Measurements from ENCODE around the gene FNDC3B. TPM values are rescaled to one million over a fixed set of nuclear protein-coding genes. Genes with fewer than 3 reads are reported as not detected.

The FNDC3B gene
- total RNA-seq, 2 experiments from 2014 or later = 11.5 to 12.3 TPM

DNA sequence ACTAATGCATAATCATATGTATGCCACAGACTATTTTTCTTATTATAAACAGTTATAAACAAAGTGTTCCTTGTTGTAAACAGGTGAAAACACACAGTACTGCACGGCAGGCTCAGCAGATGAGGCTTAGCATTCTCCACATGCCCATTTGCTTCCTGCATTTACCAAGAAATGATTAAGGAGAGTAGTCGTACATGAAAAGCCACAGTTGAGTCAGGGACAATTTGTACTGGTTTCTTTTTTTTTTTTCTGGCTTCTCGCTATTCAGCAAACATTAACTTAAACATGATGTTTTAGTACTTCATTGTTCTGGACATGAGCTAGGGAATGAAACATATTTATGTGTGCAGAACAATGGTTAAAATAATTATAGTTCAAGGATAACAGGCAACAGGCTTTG, 345.5 kb downstream of the FNDC3B start:
- Mint-ChIP-seq H3K4me3 (no peak overlapping the region), H3K27me3 (ENCODE audit: low read depth) (no peaks in the 10 kb centered on the region), H3K4me1 (ENCODE audit: low read depth) (no peaks in the 10 kb centered on the region), H3K27ac (no peak overlapping the region), H3K9me3 (ENCODE audit: insufficient read depth) (no peaks in the 10 kb centered on the region), H3K36me3 (ENCODE audit: low read depth) (peaks cover 28% of the 10 kb centered on the region)
- ChIA-PET CTCF (interaction anchor here (1.3 kb wide), 1 partner anchor 288 kb away, joined by 5 read pairs; no protein-coding TSS in a partner anchor), POLR2A (no interaction called here)
- DNase-seq (no peak), ATAC-seq (no peak)

GRCh38 chr3:172387728-172388127, 348.4 kb downstream of the FNDC3B start:
- H3K27ac Mint-ChIP-seq = no peak overlapping the region
- ATAC-seq = no peak
- ChIA-PET POLR2A (no interaction called here), CTCF (no interaction called here)
- H3K36me3 Mint-ChIP-seq (ENCODE audit: low read depth) = peaks cover 7% of the 10 kb centered on the region
- no peak overlapping the region for H3K4me3 Mint-ChIP-seq
- H3K27me3 Mint-ChIP-seq (ENCODE audit: low read depth) = no peaks in the 10 kb centered on the region
- H3K4me1 Mint-ChIP-seq (ENCODE audit: low read depth) = peaks cover 3% of the 10 kb centered on the region
- H3K9me3 Mint-ChIP-seq (ENCODE audit: insufficient read depth) = no peaks in the 10 kb centered on the region
- DNase-seq = no peak

GRCh38 chr3:172388412-172389078, 349.2 kb downstream of the FNDC3B start:
- H3K4me1 Mint-ChIP-seq (ENCODE audit: low read depth) = peaks cover 3% of the 10 kb centered on the region
- CTCF ChIA-PET = no interaction called here

DNA sequence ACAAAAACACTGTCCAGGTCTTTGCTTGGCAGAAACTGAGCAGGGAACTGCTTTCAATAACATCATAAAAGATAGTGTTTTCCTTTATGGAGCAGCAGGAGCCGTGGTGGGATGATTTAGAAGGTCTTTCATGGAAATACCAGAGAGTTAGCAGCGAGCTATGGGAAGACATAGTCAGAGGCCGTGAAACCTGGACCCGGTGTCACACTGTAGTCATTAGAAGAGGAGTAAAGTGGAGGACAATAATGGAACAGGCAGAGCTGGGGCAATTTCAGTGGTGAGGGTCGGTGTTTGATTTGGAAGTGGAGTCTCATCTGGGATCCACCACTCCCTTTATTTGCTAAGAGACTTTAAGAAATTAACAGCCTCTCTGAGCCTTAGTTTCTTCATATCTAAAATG, 351.4 kb downstream of the FNDC3B start:
- Mint-ChIP-seq H3K4me3 (no peak overlapping the region), H3K36me3 (ENCODE audit: low read depth) (peaks cover 5% of the 10 kb centered on the region), H3K9me3 (ENCODE audit: insufficient read depth) (no peaks in the 10 kb centered on the region), H3K27ac (no peak overlapping the region), H3K27me3 (ENCODE audit: low read depth) (no peaks in the 10 kb centered on the region), H3K4me1 (ENCODE audit: low read depth) (peaks cover 3% of the 10 kb centered on the region)
- POLR2A ChIA-PET = no interaction called here
- ATAC-seq (no peak), DNase-seq (no peak)
- CTCF ChIA-PET = interaction anchor here (0.8 kb wide), 1 partner anchor 87 kb away, joined by 3 read pairs; no protein-coding TSS in a partner anchor

More at GRCh38 chr3:172388412-172389078, 349.2 kb downstream of the FNDC3B start:
- POLR2A ChIA-PET = no interaction called here
- DNase-seq = no peak
- no peak overlapping the region for H3K27ac Mint-ChIP-seq
- H3K27me3 Mint-ChIP-seq (ENCODE audit: low read depth) = no peaks in the 10 kb centered on the region
- peaks cover 5% of the 10 kb centered on the region for H3K36me3 Mint-ChIP-seq (ENCODE audit: low read depth)
- H3K4me3 Mint-ChIP-seq = no peak overlapping the region
- ATAC-seq = no peak
- H3K9me3 Mint-ChIP-seq (ENCODE audit: insufficient read depth) = no peaks in the 10 kb centered on the region

- CTCF ChIA-PET = interaction anchor here (0.8 to 0.9 kb wide), 2 partner anchors 23 to 86 kb away, joined by 3 read pairs; no protein-coding TSS in a partner anchor
- POLR2A ChIA-PET = no interaction called here
- H3K9me3 Mint-ChIP-seq (ENCODE audit: insufficient read depth) = no peaks in the 10 kb centered on the region
- H3K27me3 Mint-ChIP-seq (ENCODE audit: low read depth) = no peaks in the 10 kb centered on the region
- peaks cover 5% of the 10 kb centered on the region for H3K36me3 Mint-ChIP-seq (ENCODE audit: low read depth)
- peaks cover 3% of the 10 kb centered on the region for H3K4me1 Mint-ChIP-seq (ENCODE audit: low read depth)
- no peak overlapping the region for H3K4me3 Mint-ChIP-seq
- ATAC-seq = no peak
- no peak for DNase-seq
- peak overlapping the region; percentile 55 for H3K27ac Mint-ChIP-seq
These were observed 352.4 kb downstream of the FNDC3B start for GRCh38 chr3:172391592-172392302.

DNA sequence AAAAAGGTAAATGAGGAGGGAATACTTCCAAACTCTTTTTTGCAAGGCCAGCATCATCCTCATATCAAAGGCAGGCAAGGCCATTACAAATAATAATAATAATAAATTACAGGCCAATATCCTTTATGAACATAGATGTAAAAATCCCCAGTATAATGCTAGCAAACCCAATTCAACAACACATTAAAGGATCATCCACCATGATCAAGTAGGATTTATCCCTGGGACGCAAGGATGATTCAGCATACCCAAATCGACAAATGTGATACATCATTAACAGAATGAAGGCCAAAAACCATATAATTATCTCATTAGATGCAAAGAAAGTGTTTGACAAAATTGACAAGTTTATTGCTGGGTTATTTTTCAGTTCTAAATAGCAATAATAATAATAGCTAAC, 355.3 kb downstream of the FNDC3B start:
- ChIA-PET CTCF (no interaction called here), POLR2A (no interaction called here)
- Mint-ChIP-seq H3K9me3 (ENCODE audit: insufficient read depth) (no peaks in the 10 kb centered on the region), H3K27ac (no peak overlapping the region), H3K27me3 (ENCODE audit: low read depth) (no peaks in the 10 kb centered on the region), H3K4me3 (no peak overlapping the region), H3K36me3 (ENCODE audit: low read depth) (peaks cover 5% of the 10 kb centered on the region), H3K4me1 (ENCODE audit: low read depth) (peaks cover 3% of the 10 kb centered on the region)
- ATAC-seq (no peak), DNase-seq (no peak)

DNA sequence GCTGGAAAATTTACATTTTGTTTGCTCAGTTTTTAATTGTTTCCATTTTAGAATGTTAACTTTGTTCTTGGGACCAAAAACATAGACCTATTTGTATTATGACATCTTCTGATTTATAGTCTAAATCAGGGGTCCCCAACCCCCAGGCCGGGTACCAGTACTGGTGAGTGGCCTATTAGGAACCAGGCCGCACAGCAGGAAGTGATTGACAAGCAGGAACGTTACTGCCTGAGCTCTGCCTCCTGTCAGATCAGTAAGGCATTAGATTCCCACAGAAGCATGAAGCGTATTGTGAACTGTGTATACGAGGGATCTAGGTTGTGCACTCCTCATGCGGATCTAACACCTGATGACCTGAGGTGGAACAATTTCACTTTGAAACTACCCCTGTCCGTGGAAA, 357.0 kb downstream of the FNDC3B start:
- ChIA-PET CTCF (interaction anchor here (1.1 to 1.2 kb wide), 2 partner anchors 43 to 64 kb away, joined by 3 read pairs; no protein-coding TSS in a partner anchor), POLR2A (no interaction called here)
- ATAC-seq = no peak

GRCh38 chr3:172397716-172398405, 358.5 kb downstream of the FNDC3B start:
- DNase-seq (no peak), ATAC-seq (no peak)
- H3K9me3 Mint-ChIP-seq (ENCODE audit: insufficient read depth) = peaks cover 6% of the 10 kb centered on the region
- no peak overlapping the region for H3K27ac Mint-ChIP-seq
- peaks cover 6% of the 10 kb centered on the region for H3K36me3 Mint-ChIP-seq (ENCODE audit: low read depth)
- no peak overlapping the region for H3K4me3 Mint-ChIP-seq
- no peaks in the 10 kb centered on the region for H3K4me1 Mint-ChIP-seq (ENCODE audit: low read depth)
- no peaks in the 10 kb centered on the region for H3K27me3 Mint-ChIP-seq (ENCODE audit: low read depth)
- CTCF ChIA-PET = interaction anchor here (1.1 to 1.2 kb wide), 2 partner anchors 44 to 66 kb away, joined by 3 read pairs; no protein-coding TSS in a partner anchor
- POLR2A ChIA-PET = no interaction called here

More for the DNA sequence above, 357.0 kb downstream of the FNDC3B start:
- Mint-ChIP-seq H3K4me3 (no peak overlapping the region), H3K9me3 (ENCODE audit: insufficient read depth) (no peaks in the 10 kb centered on the region), H3K27ac (no peak overlapping the region), H3K27me3 (ENCODE audit: low read depth) (no peaks in the 10 kb centered on the region), H3K4me1 (ENCODE audit: low read depth) (peaks cover under 1% of the 10 kb centered on the region), H3K36me3 (ENCODE audit: low read depth) (peaks cover 9% of the 10 kb centered on the region)
- no peak for DNase-seq

GRCh38 chr3:172398484-172398883, 359.1 kb downstream of the FNDC3B start:
- Mint-ChIP-seq H3K9me3 (ENCODE audit: insufficient read depth) (peaks cover 6% of the 10 kb centered on the region), H3K27ac (no peak overlapping the region), H3K27me3 (ENCODE audit: low read depth) (peaks cover 3% of the 10 kb centered on the region), H3K4me3 (no peak overlapping the region), H3K36me3 (ENCODE audit: low read depth) (peaks cover 4% of the 10 kb centered on the region), H3K4me1 (ENCODE audit: low read depth) (no peaks in the 10 kb centered on the region)
- DNase-seq = no peak
- ChIA-PET POLR2A (no interaction called here), CTCF (no interaction called here)
- ATAC-seq = no peak

GRCh38 chr3:172402090-172402489, 362.7 kb downstream of the FNDC3B start:
- Mint-ChIP-seq H3K27ac (no peak overlapping the region), H3K36me3 (ENCODE audit: low read depth) (peaks cover 4% of the 10 kb centered on the region), H3K27me3 (ENCODE audit: low read depth) (peaks cover 11% of the 10 kb centered on the region), H3K4me1 (ENCODE audit: low read depth) (no peaks in the 10 kb centered on the region), H3K4me3 (no peak overlapping the region), H3K9me3 (ENCODE audit: insufficient read depth) (peaks cover 6% of the 10 kb centered on the region)
- ATAC-seq (no peak), DNase-seq (no peak)
- ChIA-PET POLR2A (no interaction called here), CTCF (no interaction called here)

GRCh38 chr3:172402892-172403643, 363.7 kb downstream of the FNDC3B start:
- H3K27ac Mint-ChIP-seq = no peak overlapping the region
- no peaks in the 10 kb centered on the region for H3K4me1 Mint-ChIP-seq (ENCODE audit: low read depth)
- H3K4me3 Mint-ChIP-seq = no peak overlapping the region
- ATAC-seq = no peak
- peaks cover 6% of the 10 kb centered on the region for H3K9me3 Mint-ChIP-seq (ENCODE audit: insufficient read depth)
- DNase-seq = no peak
- POLR2A ChIA-PET = no interaction called here
- peaks cover 13% of the 10 kb centered on the region for H3K27me3 Mint-ChIP-seq (ENCODE audit: low read depth)
- H3K36me3 Mint-ChIP-seq (ENCODE audit: low read depth) = peaks cover 4% of the 10 kb centered on the region
- CTCF ChIA-PET = no interaction called here

All from activated CD8-positive, alpha-beta T cell treated with anti-CD3 and anti-CD28 coated beads, Interleukin-2, amount 10 ng/mL, durations not matched to agents 7 days and 5 days (primary cell).